Adrenal gland (tissue), 12 donors: ENCODE data around the gene TOX3. TPM values are rescaled to one million over a fixed set of nuclear protein-coding genes. Genes with fewer than 3 reads are reported as not detected.

Experiments used
- DNase-seq, 7 donors: peaks; one replicate each; pipeline ENCODE4 v3.0.0-alpha.2; 2019 to 2020
- H3K27ac ChIP-seq, 5 donors: fragments of 200-600 bp; sonication (generic) in 4 of 5; 1 replicate in 3 of 5; 2 replicates in 2 of 5; pipeline versions ENCODE4 v1.5.1 to v1.8.0; 2016 to 2020; ENCODE audit warnings: mild to moderate bottlenecking in 1 of 5
- H3K27me3 ChIP-seq: fragments of 200-600 bp; 2 replicates; pipeline ENCODE4 v1.8.0; 2021
- H3K36me3 ChIP-seq, 2 donors: fragments of 200-600 bp; replicated peaks in 1 of 2; 1 replicate in 1 of 2; 2 replicates in 1 of 2; pipeline versions ENCODE4 v1.5.1 to v1.8.0; 2018 to 2022
- H3K4me1 ChIP-seq, 2 donors: fragments of 200-600 bp; replicated peaks in 1 of 2; 1 replicate in 1 of 2; 2 replicates in 1 of 2; pipeline versions ENCODE4 v1.5.1 to v1.8.0; 2018 to 2021
- H3K4me3 ChIP-seq, 4 donors: fragments of 200-600 bp; sonication (generic) in 3 of 4; one replicate each; pipeline ENCODE4 v1.5.1; 2016 to 2018
- H3K9me3 ChIP-seq, 3 donors: fragments of 200-600 bp; sonication (generic) in 1 of 3; replicated peaks in 1 of 3; 1 replicate in 2 of 3; 2 replicates in 1 of 3; pipeline versions ENCODE4 v1.5.1 to v1.8.0; 2016 to 2021
- CTCF ChIP-seq, 6 experiments: fragments of 450-650 bp in 4 of 6; fragments of 200-600 bp in 2 of 6; sonication (generic) in 1 of 6; IDR thresholded peaks; 1 replicate in 5 of 6; 2 replicates in 1 of 6; pipeline versions ENCODE4 v1.5.1 to v1.8.0; 2016 to 2021; ENCODE audit warnings: antibody characterized with exemption in 6 of 6, mild to moderate bottlenecking in 2 of 6, moderate library complexity in 1 of 6
- POLR2A ChIP-seq, 2 donors: fragments of 450-650 bp; IDR thresholded peaks; one replicate each; pipeline ENCODE4 v1.6.1; 2017; ENCODE audit warnings: antibody characterized with exemption in 2 of 2, mild to moderate bottlenecking in 2 of 2, moderate library complexity in 1 of 2
- WGBS, 4 donors: extraction: QIAGEN DNeasy Blood & Tissue Kit in 2 of 4; methylation state at CpG; one replicate each; pipeline versions ENCODE4 v1.1.5 to v1.1.7; 2013 to 2017; 5-methylcytosine and 5-hydroxymethylcytosine counted together
- intact Hi-C, 2 donors: fragments of 100-400 bp; cut with DNase I; formaldehyde crosslinking; loops; one replicate each; pipeline versions ENCODE4 v1.14.1 to v1.15.0; 2022 to 2023
- polyA plus RNA-seq, 3 donors: library from polyadenylated mRNA; stranded (reverse); fragments of 200-250 nt in 2 of 3; fragments of 350-450 nt in 1 of 3; fragmentation: Illumina TruSeq in 1 of 3; extraction: RNeasy Lipid Tissue Mini Kit (QIAGEN cat#74804) in 1 of 3; gene quantifications; one replicate each; pipeline ENCODE4 v1.2.3, GENCODE V29; 2013 to 2014
- total RNA-seq, 9 donors: library from RNA; depleted of rRNA in 4 of 9; stranded (reverse); fragments of >200 nt in 4 of 9; fragments of 120-200 nt in 1 of 9; fragmentation: NEBNext Ultra II Directional in 1 of 9; extraction: Animal tissue kit (Norgen Biotek cat#: 25700) in 1 of 9; gene quantifications; one replicate each; pipeline versions ENCODE4 v1.1.0 to v1.2.4, GENCODE V29; 2013 to 2023
- donor health status: healthy with polysubstance abuse.
- donor health status: Bipolar disorder and iron deficiency.
- donor health status: DM: yes; HTN: yes; CAD: no.
- donor health status: DM: no; HTN: no; CAD: no.
- donor health status: DM: no; HTN: no; CAD: no.
- donor health status: DM: yes; HTN: yes; CAD: no.

Gene TOX3
- total and polyA plus RNA-seq, 12 donors: 0.06 to 4.2 (median 1.2) TPM; not detected in 2

- H3K4me1 ChIP-seq: peaks cover 0 to 11% of the 10 kb centered on the region in 2 donors
- H3K27ac ChIP-seq: no peak overlapping the region
- H3K36me3 ChIP-seq: no peaks in the 10 kb centered on the region
- H3K9me3 ChIP-seq: no peaks in the 10 kb centered on the region
- no peak for DNase-seq
- TF ChIP-seq POLR2A (IDR thresholded peaks at IDR 0.05): no peak
- no peak for TF ChIP-seq CTCF (IDR thresholded peaks at IDR 0.05)
- intact Hi-C loops: no loop called here
- peak overlapping the region in 1 of 4 donors; percentile 38 for H3K4me3 ChIP-seq
- WGBS, 4 donors: 1 to 3% (median 2%) methylated on average over 19 to 79 of the region's 79 CpGs
- peaks cover 34% of the 10 kb centered on the region for H3K27me3 ChIP-seq
These were observed 496 bp downstream of the TOX3 start for GRCh38 chr16:52546291-52547003.

- H3K4me3 ChIP-seq: peak overlapping the region in 1 of 4 donors; percentile 38
- no peak overlapping the region for H3K27ac ChIP-seq
- peaks cover 34% of the 10 kb centered on the region for H3K27me3 ChIP-seq
- peaks cover 0 to 11% of the 10 kb centered on the region in 2 donors for H3K4me1 ChIP-seq
- no peaks in the 10 kb centered on the region for H3K9me3 ChIP-seq
- TF ChIP-seq CTCF (IDR thresholded peaks at IDR 0.05) (no peak), POLR2A (IDR thresholded peaks at IDR 0.05) (no peak)
- H3K36me3 ChIP-seq: no peaks in the 10 kb centered on the region
- no peak for DNase-seq
- 1 to 3% (median 2%) methylated on average over 13 to 15 of the region's 15 CpGs for WGBS, 4 donors
- intact Hi-C loops: no loop called here
These were observed 1.1 kb downstream of the TOX3 start for GRCh38 chr16:52545898-52546266.

- DNase-seq: no peak
- Histone ChIP-seq H3K36me3 (no peaks in the 10 kb centered on the region), H3K27me3 (peaks cover 34% of the 10 kb centered on the region), H3K4me3 (peak overlapping the region in 1 of 4 donors; percentile 15), H3K9me3 (no peaks in the 10 kb centered on the region), H3K27ac (no peak overlapping the region), H3K4me1 (peaks cover 0 to 11% of the 10 kb centered on the region in 2 donors)
- TF ChIP-seq POLR2A (IDR thresholded peaks at IDR 0.05) (no peak), CTCF (IDR thresholded peaks at IDR 0.05) (no peak)
- WGBS, 4 donors: 2 to 4% (median 3%) methylated on average over 31 to 36 of the region's 36 CpGs
- intact Hi-C loops: no loop called here
These were observed 1.6 kb downstream of the TOX3 start for GRCh38 chr16:52545222-52545897.

GRCh38 chr16:52544703-52545102, 2.2 kb downstream of the TOX3 start:
- Histone ChIP-seq H3K27ac (no peak overlapping the region), H3K4me3 (no peak overlapping the region), H3K4me1 (peaks cover 0 to 11% of the 10 kb centered on the region in 2 donors), H3K9me3 (no peaks in the 10 kb centered on the region), H3K36me3 (no peaks in the 10 kb centered on the region), H3K27me3 (peaks cover 34% of the 10 kb centered on the region)
- no peak for DNase-seq
- intact Hi-C loops: no loop called here
- no peak for TF ChIP-seq POLR2A (IDR thresholded peaks at IDR 0.05)
- no peak for TF ChIP-seq CTCF (IDR thresholded peaks at IDR 0.05)
- 24 to 32% (median 27%) methylated on average over 2 of the region's 2 CpGs for WGBS, 4 donors
